Calu3 (cell line): Measurements from ENCODE around the gene TUBGCP2. TPM values are rescaled to one million over a fixed set of nuclear protein-coding genes. Genes with fewer than 3 reads are reported as not detected.

Experiments
- BruUV-seq: library from RNA; stranded (reverse); fragments of 400-500 nt; replicated peaks from 2 replicates; lab custom pipeline; 2021; lab: Mats Ljungman, UMichigan
- CTCF ChIA-PET: fragments of 300-600 bp; sonication (Branson Sonifier 250); formaldehyde crosslinking; loops from one replicate; lab custom pipeline; 2022; ENCODE audit warnings: antibody characterized with exemption; lab: Charles Lee
- DNase-seq: peaks from one replicate; pipeline ENCODE4 v3.0.0; 2022
- H3K27ac Mint-ChIP-seq: one replicate; pipeline ENCODE4 v1.8.0; 2022; ENCODE audit warnings: mixed read lengths; ENCODE audit not compliant: unreplicated experiment
- H3K27me3 Mint-ChIP-seq: one replicate; pipeline ENCODE4 v1.8.0; 2022; ENCODE audit warnings: mixed read lengths; ENCODE audit not compliant: unreplicated experiment
- H3K36me3 Mint-ChIP-seq: one replicate; pipeline ENCODE4 v1.8.0; 2022; ENCODE audit warnings: mild to moderate bottlenecking, moderate library complexity, mixed read lengths; ENCODE audit not compliant: insufficient read depth, unreplicated experiment
- H3K4me1 Mint-ChIP-seq: one replicate; pipeline ENCODE4 v1.8.0; 2022; ENCODE audit warnings: mild to moderate bottlenecking, low read depth, mixed read lengths; ENCODE audit not compliant: unreplicated experiment
- H3K4me3 Mint-ChIP-seq: one replicate; pipeline ENCODE4 v1.8.0; 2022; ENCODE audit warnings: mild to moderate bottlenecking, low read depth, moderate library complexity, mixed read lengths; ENCODE audit not compliant: unreplicated experiment
- H3K9me3 Mint-ChIP-seq: one replicate; pipeline ENCODE4 v1.8.0; 2022; ENCODE audit warnings: low read depth, mixed read lengths; ENCODE audit not compliant: unreplicated experiment
- intact Hi-C: fragments of 100-400 bp; cut with micrococcal nuclease; formaldehyde crosslinking; loops from one replicate; pipeline ENCODE4 v1.10.0; 2022; ENCODE audit not compliant: unreplicated experiment
- total RNA-seq: library from RNA; stranded (reverse); gene quantifications from 2 replicates; pipeline ENCODE4 v1.2.3, GENCODE V29; 2022
- TF ChIP-seq, protein P1 (sequence below): fragments of 200-600 bp; IDR thresholded peaks from one replicate; pipeline ENCODE4 v1.8.0; 2022; ENCODE audit warnings: antibody characterized with exemption; ENCODE audit not compliant: unreplicated experiment

TUBGCP2 gene
- total RNA-seq, 1 experiment from 2014 or later: 47.2 TPM

DNA sequence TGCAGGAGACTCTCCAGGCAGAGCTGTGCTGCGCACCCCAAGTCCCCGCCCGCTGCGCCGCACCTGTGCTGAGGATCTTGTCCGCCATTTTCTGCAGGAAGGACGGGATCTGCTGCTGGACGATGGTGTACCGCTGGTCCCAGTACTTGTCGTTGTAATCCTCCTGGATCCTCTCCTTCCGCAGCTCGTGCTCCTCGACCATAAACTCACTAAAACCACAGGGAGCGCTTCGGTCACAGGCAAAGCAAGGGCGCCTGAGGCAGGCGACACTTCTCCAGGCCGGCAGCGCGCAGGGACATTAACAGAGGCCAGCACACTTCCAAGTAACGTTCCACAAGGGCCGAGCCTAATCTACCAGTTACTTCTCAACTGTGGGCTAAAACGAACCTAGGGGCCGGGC lies 18.9 kb downstream of the TUBGCP2 start:
- TF ChIP-seq, protein P1, sequence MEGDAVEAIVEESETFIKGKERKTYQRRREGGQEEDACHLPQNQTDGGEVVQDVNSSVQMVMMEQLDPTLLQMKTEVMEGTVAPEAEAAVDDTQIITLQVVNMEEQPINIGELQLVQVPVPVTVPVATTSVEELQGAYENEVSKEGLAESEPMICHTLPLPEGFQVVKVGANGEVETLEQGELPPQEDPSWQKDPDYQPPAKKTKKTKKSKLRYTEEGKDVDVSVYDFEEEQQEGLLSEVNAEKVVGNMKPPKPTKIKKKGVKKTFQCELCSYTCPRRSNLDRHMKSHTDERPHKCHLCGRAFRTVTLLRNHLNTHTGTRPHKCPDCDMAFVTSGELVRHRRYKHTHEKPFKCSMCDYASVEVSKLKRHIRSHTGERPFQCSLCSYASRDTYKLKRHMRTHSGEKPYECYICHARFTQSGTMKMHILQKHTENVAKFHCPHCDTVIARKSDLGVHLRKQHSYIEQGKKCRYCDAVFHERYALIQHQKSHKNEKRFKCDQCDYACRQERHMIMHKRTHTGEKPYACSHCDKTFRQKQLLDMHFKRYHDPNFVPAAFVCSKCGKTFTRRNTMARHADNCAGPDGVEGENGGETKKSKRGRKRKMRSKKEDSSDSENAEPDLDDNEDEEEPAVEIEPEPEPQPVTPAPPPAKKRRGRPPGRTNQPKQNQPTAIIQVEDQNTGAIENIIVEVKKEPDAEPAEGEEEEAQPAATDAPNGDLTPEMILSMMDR: no peak
- no peaks in the 10 kb centered on the region for H3K9me3 Mint-ChIP-seq
- no peak overlapping the region for H3K27ac Mint-ChIP-seq
- H3K36me3 Mint-ChIP-seq: peaks cover 47% of the 10 kb centered on the region
- H3K4me3 Mint-ChIP-seq: no peak overlapping the region
- CTCF ChIA-PET: no interaction called here
- no TSS peak for BruUV-seq
- DNase-seq: no peak
- H3K4me1 Mint-ChIP-seq: no peaks in the 10 kb centered on the region
- intact Hi-C loops: no loop called here
- no peaks in the 10 kb centered on the region for H3K27me3 Mint-ChIP-seq

DNA sequence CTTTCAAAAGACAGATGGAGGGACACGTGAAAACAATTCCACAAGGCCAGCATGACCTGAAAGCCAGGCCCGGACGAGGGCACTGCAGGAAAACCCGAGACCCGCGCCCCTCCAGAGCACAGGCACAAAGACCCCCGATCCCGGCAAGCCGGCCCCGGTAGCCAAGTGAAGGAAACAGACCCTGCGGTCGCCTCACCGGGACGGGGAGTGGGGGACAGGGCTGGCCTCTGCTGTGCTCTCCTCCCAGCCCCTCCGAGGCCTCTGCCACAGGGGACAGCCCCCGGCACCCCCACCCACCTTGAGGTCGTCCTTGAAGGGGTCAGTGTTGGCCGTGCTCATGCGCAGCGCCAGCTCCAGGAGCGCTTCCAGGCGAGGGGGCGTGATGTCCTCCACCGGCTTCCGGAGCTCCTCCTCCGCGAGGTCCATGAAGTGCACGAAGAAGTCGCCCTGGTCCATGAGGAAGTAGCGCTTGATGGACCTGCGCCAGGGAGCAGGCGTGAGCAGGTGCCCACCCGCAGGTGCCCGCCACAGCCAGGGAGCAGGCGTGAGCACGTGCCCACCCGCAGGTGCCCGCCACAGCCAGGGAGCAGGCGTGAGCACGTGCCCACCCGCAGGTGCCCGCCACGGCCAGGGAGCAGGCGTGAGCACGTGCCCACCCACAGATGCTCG lies 20.7 kb downstream of the TUBGCP2 start:
- Mint-ChIP-seq H3K27ac (no peak overlapping the region), H3K4me3 (no peak overlapping the region), H3K4me1 (no peaks in the 10 kb centered on the region), H3K36me3 (peaks cover 49% of the 10 kb centered on the region), H3K27me3 (no peaks in the 10 kb centered on the region), H3K9me3 (no peaks in the 10 kb centered on the region)
- DNase-seq: no peak
- TF ChIP-seq, protein P1: no peak
- no TSS peak for BruUV-seq
- CTCF ChIA-PET: no interaction called here
- intact Hi-C loops: no loop called here

- intact Hi-C loops: no loop called here
- no peak overlapping the region for H3K4me3 Mint-ChIP-seq
- no peaks in the 10 kb centered on the region for H3K27me3 Mint-ChIP-seq
- peaks cover 43% of the 10 kb centered on the region for H3K36me3 Mint-ChIP-seq
- TF ChIP-seq, protein P1: no peak
- no peaks in the 10 kb centered on the region for H3K4me1 Mint-ChIP-seq
- no peak for DNase-seq
- no peaks in the 10 kb centered on the region for H3K9me3 Mint-ChIP-seq
- no peak overlapping the region for H3K27ac Mint-ChIP-seq
- CTCF ChIA-PET: no interaction called here
- BruUV-seq: no TSS peak
Measured at GRCh38 chr10:133286366-133286765, 22.3 kb downstream of the TUBGCP2 start.

GRCh38 chr10:133285217-133285616 lies 23.5 kb downstream of the TUBGCP2 start:
- H3K27me3 Mint-ChIP-seq: no peaks in the 10 kb centered on the region
- H3K4me3 Mint-ChIP-seq: no peak overlapping the region
- CTCF ChIA-PET: no interaction called here
- no peak overlapping the region for H3K27ac Mint-ChIP-seq
- H3K4me1 Mint-ChIP-seq: no peaks in the 10 kb centered on the region
- peaks cover 38% of the 10 kb centered on the region for H3K36me3 Mint-ChIP-seq
- intact Hi-C loops: no loop called here
- no TSS peak for BruUV-seq
- no peaks in the 10 kb centered on the region for H3K9me3 Mint-ChIP-seq
- DNase-seq: no peak
- TF ChIP-seq, protein P1: no peak
